NK-92 treated with Interleukin-12 subunit alpha and Interleukin-12 subunit beta, amount 100 ng/mL, for 24 hours (cell line): ENCODE data around the gene DLL3.

Source experiments
- DNase-seq: peaks from one replicate; lab custom pipeline; 2025; lab: John Stamatoyannopoulos, UW

Gene DLL3

GRCh38 chr19:39516270-39516669 is 17.5 kb downstream of the DLL3 start:
- DNase-seq = no peak

DNA sequence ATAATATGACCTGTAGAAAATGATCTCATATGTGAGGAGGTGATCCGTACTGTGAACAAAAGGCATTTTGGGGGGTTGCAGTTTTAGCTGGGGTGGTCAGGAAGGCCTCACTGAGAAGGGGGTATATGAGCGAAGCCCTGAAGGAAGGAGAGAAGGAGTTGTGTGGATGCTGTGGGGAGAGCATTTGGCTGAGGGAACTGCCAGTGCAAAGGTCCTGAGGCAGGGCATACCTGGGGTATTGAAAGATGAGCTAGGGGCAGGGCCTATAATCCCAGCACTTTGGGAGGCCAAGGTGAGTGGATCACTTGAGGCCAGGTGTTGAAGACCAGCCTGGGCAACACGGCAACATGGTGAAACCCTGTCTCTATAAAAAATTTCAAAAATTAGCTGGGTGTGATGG is 18.7 kb downstream of the DLL3 start:
- no peak for DNase-seq

GRCh38 chr19:39518458-39518857 is 19.7 kb downstream of the DLL3 start:
- DNase-seq = no peak

- no peak for DNase-seq
Measured at GRCh38 chr19:39518975-39519374, 20.2 kb downstream of the DLL3 start.

DNA sequence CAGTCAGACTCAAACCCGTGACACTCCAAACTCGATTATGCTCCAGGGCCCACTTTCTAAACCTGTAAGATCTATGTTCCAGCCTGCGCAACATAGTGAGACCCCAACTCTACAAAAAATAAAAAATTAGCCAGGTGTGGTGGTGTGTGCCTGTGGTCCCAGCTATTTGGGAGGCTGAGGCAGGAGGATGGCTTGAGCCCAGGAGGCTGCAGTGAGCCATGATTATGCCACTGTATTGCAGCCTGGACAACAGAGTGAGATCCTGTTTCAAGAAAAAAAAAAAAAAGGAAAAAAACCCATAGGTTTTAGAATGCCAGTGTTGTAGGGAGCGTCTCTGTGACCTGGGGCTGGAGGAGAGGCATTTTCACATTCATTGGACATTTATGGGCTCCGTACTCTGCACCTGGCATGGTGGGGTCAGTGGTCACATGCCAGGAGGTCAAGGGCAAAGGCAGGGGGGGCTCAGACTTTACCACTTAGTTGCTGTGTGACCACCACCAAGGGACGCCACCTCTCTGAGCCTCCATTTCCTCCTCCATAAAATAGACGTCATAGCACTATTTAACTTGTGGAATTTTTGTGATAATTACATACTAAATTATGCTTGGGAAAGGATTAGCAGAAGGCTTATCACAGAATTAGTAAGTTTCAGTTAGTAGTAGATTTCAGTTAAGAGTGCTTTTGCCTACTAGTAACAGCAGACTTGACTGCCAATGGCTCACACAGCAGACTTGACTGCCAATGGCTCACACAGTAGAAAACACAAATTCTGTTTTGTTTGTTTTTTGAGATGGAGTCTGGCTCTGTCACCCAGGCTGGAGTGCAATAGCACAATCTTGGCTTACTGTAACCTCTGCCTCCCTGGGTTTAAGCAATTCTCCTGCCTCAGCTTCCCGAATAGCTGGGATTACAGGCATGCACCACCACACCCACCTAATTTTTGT is 22.1 kb downstream of the DLL3 start:
- no peak for DNase-seq

DNA sequence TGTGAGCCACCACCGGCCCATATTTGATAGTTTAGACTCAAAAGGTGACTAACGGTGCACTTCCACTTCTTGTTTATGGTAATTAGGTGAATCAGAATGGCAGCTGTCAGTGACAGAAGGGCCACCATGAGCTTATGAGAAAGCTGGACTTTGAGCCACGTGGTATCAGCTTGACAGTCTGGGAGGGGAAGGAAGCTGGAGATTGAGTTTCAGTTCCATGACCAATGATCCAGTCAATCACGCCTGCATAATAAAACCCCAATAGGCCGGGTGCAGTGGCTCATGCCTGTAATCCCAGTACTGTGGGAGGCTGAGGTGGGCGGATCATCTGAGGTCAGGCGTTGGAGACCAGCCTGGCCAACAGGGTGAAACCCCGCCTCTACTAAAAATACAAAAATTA is 25.7 kb downstream of the DLL3 start:
- no peak for DNase-seq

DNA sequence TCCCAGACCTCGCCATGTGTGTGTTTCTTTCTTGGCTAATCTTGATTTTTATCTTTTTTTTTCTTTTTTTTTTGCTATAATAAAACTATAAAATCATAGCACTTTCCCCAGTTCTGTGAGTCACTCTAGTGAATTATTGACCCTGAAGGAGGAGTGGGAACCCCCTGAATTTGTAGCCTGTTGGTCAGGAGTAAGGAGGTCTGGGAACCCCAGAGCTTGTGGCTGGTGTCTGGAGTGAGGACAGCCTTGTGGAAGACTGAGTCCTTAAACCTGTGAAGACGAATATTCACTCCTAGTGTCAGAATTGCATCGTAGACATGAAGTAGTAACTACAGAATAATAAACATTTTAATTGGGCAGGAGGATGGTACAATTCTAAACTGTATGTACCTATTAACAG is 26.5 kb downstream of the DLL3 start:
- DNase-seq = no peak

- no peak for DNase-seq
Measured at GRCh38 chr19:39531834-39532232, 33.1 kb downstream of the DLL3 start.

DNA sequence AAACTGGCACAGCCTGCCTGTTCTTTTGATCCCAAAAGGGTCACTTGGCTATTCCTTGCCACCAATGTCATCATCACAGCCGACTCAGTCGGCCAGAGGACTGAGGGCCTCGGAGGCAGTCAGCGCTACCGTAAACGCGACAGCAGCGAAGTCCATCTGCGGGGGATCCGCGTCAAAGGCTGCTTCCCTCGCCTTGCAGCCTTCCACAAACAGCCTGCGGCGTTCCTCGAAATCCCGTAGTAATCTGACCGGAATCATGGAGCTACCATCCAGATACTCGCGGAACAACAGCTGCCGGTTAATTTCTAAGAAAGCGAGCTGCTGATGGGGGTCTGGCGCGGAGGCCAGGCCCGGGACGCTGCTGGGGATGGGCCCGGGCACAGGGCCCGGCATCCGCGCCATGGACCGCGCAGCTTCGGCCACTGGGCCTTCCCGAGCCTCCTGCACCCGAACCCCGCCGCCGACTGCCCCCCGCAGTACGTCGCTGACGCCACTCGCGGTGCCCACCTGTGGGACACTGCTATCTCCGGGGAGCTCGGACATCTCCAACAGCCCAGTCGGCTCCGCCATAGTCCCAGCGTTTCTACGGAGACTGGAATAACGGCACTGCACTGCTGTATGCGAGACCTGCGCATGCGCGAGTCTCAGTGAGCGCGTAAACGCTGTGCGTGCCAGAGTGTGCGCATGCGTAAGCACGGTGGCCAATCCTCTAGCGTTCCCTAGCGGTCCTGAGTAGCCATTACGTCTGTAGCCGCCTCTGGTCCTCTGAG is 33.7 kb downstream of the DLL3 start, which contains the start of gene EID2B:
EID2B (minus strand) TSS at position 620 of the 770 bp plus-strand sequence; CDS start at position 570, 50 bp downstream.
- DNase-seq = peak; percentile 94

DNA sequence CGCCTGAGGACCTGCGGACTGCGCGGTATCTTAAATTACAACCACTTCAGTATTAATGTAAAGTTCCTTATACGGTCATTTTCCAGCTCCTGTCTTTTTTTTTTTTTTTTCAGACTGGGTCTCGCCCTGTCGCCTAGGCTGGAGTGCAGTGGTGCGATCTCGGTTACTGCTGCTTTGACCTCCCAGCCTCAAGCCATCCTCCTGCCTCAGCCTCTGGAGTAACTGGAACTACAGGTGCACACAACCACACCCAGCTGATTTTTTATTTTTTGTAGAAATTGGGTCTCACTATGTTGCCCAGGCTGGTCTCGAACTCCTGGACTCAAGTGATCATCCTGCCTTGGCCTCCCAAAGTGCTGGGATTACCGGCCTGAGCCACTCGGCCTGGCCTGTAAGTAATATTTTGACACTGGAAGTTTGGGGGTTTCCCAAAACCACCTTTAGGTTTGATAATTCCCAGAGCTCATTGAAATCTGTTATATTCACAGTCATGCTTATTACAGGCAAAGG is 34.3 kb downstream of the DLL3 start:
- no peak for DNase-seq

- DNase-seq = no peak
Measured at GRCh38 chr19:39533791-39534190, 35.0 kb downstream of the DLL3 start.

DNA sequence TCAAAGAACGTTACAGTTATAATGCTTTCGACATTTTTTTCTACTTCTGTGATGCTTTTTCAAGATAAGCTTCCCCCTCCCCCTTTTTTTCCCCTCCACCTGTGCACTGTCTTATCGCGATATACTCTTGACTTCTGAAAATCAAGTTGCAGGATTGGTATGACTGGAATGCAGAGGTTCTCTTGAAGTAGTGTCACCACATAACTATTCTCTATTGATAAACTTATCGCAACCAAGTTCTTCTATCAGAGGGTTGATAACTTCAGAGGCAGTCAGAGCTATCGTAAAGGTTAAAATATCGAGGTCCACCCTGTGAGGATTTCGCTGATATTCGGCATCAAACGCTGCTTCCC is 40.4 kb downstream of the DLL3 start:
- DNase-seq = no peak

DNA sequence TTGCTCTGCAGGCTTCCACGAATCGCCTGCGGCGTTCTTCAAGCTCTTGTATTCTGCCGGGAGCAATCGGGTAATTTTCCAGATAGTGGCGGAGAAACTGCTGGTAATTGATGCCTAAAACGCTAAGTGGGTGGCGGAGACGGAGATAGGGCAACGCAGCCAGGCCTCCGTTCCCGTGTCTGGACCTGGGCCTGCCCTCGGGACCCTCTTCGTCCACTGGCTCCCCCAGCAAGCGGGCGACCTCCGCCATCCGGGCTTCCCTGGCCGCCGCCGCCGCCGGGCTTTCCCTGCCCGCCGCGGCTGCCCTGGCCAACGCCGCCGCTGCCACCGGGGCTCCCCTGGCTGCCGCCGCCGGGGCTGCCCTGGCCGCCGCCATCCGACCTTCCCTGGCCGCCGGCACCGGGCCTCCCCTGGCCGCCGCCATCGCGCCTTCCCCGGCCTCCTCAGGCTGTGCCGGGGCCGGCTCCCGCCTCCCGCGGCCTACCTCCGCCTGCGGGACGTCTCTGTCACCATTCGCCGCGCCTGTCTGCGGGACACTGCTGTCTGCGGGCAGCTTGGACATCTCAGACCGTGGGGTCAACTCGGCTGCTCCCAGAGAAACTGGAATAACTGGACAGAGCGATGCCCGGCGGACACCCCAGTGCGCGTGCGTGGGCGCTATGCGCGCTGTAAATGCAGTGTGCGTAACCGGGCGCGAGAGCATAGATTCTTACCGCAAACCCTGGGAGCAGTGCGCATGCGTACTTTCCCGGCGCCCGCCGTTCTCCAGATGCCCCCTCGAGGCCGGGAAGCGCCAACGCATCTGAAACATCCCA is 41.0 kb downstream of the DLL3 start, which contains the start of gene EID2:
EID2 (minus strand) TSS at position 644 of the 815 bp plus-strand sequence; CDS start at position 562, 82 bp downstream.
- DNase-seq = peak; percentile 93

DNA sequence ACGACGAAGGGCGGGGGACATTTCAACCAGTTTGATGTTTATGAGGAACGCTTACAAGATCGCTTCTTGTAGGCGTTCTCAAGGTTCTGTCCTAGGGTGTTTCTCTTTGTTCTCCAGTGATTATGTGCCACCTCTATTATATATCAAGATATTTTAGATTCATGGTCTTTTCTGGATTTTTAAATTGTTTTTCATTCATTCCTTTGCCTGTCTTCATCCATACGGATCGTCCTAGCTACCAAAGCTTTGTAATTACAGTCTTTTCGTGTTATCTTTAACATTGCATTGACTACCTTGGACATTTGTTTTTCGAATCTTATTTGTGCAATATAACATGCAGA is 41.6 kb downstream of the DLL3 start:
- no peak for DNase-seq

GRCh38 chr19:39542206-39542605 is 43.5 kb downstream of the DLL3 start:
- DNase-seq = no peak

DNA sequence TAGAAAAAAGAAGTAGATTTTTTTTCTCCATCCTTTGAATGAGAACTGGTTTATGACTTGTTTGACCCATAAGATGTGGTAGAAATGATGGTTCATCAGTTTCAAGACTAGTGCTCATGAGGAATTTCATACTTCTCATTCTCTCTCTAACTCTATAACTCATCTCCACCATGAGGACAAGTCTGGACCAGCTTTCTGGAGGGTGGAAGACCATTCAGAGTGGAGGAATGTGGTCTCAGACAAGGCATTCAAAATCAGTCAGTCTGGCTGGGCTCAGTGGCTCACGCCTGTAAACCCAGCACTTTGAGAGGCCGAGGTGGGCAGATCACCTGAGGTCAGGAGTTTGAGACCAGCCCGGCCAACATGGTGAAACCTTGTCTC is 44.7 kb downstream of the DLL3 start:
- DNase-seq = no peak

DNA sequence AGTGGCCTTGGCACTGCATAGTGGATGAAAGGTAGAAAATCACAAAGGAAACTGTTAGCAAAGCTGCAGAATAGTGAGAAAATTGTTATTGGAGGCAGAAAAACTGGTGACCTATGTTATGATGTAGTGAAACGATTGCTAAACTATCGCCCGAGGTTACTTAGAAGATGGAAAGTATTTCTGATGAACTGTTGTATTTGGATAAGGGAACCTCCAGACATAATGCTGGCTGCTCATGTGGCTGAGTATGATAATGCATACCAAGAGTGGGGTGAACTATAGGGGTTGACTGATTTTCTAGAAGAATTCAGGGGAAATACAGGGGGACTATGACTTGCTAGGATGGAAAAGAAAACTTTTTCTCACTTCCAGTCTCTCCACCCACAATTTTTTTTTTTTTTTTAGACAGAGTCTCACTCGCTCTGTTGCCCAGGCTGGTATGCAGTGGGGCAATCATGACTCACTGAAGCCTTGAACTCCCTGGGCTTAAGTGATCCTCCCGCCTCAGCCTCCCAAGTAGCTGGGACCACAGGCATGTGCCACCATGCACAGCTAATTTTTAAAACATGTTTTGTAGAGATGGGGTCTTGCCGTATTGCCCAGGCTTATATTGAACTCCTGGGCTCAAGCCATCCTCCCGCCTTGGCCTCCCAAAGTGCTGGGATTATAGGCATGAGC is 45.6 kb downstream of the DLL3 start:
- no peak for DNase-seq

DNA sequence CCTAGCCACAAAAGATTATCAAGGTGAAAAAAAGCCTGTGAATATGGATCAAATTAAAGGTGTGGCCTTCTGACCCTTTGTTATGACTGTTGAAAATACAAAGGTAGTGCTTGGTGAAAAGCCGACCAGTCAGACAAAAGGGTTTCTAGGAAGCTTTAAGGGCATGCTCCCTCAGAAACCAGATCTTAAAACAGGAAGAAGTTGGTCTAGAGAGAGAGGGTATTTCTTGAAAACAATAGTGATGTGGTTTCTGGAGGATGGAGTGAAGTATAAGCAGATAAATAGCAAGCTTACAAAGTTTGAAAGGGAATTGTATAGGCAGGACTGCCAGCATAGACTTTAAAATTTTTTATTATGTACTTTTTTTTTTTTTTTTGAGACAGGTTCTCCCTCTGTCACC is 46.2 kb downstream of the DLL3 start:
- no peak for DNase-seq

GRCh38 chr19:39546599-39546998 is 47.9 kb downstream of the DLL3 start:
- no peak for DNase-seq

DNA sequence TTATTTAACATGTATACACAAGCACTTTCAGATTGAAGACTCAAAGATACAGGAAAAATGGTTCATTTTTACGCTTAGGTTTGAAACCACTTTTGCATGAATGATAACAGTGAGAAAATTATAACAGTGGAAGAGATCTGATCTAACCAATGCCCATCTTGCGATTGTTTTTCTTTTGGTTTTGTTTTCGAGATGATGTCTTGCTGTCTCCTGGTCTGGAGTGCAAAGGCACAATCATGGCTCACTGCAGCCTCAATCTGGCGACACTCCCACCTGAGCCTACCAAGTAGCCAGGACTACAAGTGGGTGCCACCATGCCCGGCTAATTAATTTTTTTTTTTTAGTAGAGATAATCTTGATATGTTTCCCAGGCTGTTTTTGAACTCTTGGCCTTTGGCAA is 51.5 kb downstream of the DLL3 start:
- DNase-seq = no peak

DNA sequence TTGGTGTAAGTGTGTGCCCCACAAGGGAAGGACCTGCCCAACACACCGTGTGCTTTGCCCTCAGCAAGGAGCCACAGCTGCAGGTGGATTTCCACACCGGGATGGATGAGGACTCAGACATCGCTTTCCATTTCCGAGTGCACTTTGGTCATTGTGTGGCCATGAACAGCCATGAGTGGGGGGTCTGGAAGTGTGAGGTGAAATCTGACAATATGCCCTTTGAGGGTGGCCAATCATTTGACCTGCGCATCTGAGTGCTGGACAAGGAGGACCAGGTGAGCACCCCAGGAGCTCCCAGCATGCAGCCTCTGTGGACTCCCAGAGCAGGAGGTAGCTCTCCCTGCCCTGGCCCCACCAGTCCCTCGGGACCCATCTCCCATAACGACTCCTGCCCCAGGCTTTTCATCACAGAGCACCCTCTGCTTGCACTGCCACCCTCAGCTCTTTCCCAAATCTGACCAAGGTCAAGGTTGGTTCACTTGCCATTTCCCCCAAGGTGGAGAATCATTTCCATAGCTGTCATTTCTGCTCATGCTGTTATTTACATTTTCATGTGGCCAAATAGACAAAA is 54.4 kb downstream of the DLL3 start:
- DNase-seq = no peak
